DOHH2 (cell line): Measurements from ENCODE around the gene TDP2.
"Not testable (repeated sequence)": the region's sequence is repeated elsewhere in the genome, so short reads cannot be mapped to it uniquely, and the experiment has no call there.

Experiments used
- H3F3A ChIP-seq: fragments of 200-600 bp; sonication (generic), shearing (Covaris generic); 2 replicates; pipeline ENCODE4 v1.6.0; 2016; ENCODE audit warnings: antibody characterized with exemption, mild to moderate bottlenecking; ENCODE audit not compliant: control insufficient read depth, insufficient read depth
- H3K27ac ChIP-seq: fragments of 200-600 bp; sonication (generic); 2 replicates; pipeline ENCODE4 v1.5.1; 2014; ENCODE audit warnings: low read depth, mild to moderate bottlenecking, low read length, moderate library complexity
- H3K27me3 ChIP-seq: fragments of 200-600 bp; sonication (generic); 2 replicates; pipeline ENCODE4 v1.6.1; 2014; ENCODE audit warnings: mild to moderate bottlenecking, low read length, mixed read lengths; ENCODE audit not compliant: control insufficient read depth
- H3K36me3 ChIP-seq: fragments of 200-600 bp; sonication (generic); 2 replicates; pipeline ENCODE4 v1.6.1; 2014; ENCODE audit warnings: mild to moderate bottlenecking, low read length, moderate library complexity, mixed read lengths; ENCODE audit not compliant: control insufficient read depth
- H3K4me1 ChIP-seq: fragments of 200-600 bp; sonication (generic); 2 replicates; pipeline ENCODE4 v1.6.1; 2014; ENCODE audit warnings: mild to moderate bottlenecking, low read length, mixed read lengths; ENCODE audit not compliant: control insufficient read depth
- H3K4me2 ChIP-seq: fragments of 200-600 bp; sonication (generic); 2 replicates; pipeline ENCODE4 v1.6.0; 2014; ENCODE audit warnings: mild to moderate bottlenecking, low read length, moderate library complexity
- H3K4me3 ChIP-seq: fragments of 200-600 bp; sonication (generic); 2 replicates; pipeline ENCODE4 v1.5.1; 2014; ENCODE audit warnings: mild to moderate bottlenecking, low read length, mixed read lengths
- H3K79me2 ChIP-seq: fragments of 200-600 bp; sonication (generic); 2 replicates; pipeline ENCODE4 v1.6.1; 2014; ENCODE audit warnings: mild to moderate bottlenecking, low read length, mixed read lengths; ENCODE audit not compliant: control insufficient read depth
- H3K9me2 ChIP-seq: fragments of 200-600 bp; sonication (generic); replicated peaks from 2 replicates; pipeline ENCODE4 v1.6.1; 2014; ENCODE audit warnings: mild to moderate bottlenecking, low read length, mixed read lengths; ENCODE audit not compliant: control insufficient read depth
- H3K9me3 ChIP-seq: fragments of 200-600 bp; sonication (generic); 2 replicates; pipeline ENCODE4 v1.6.1; 2014; ENCODE audit warnings: antibody characterized with exemption, low read length, mixed read lengths; ENCODE audit not compliant: control insufficient read depth, insufficient read depth
- H4K20me1 ChIP-seq: fragments of 200-600 bp; sonication (generic); 2 replicates; pipeline ENCODE4 v1.6.0; 2014; ENCODE audit warnings: low read depth, mild to moderate bottlenecking, antibody characterized with exemption, low read length, moderate library complexity; ENCODE audit not compliant: control insufficient read depth, insufficient read depth
- EZH2phosphoT487 ChIP-seq: fragments of 200-600 bp; sonication (generic); IDR thresholded peaks from 2 replicates; pipeline ENCODE4 v1.6.1; 2017; ENCODE audit warnings: borderline replicate concordance, mild to moderate bottlenecking, antibody characterized with exemption, low read length, moderate library complexity, mixed read lengths
- TF ChIP-seq, protein P1 (sequence below): fragments of 200-600 bp; sonication (generic); IDR thresholded peaks from one replicate; pipeline ENCODE4 v1.5.1; 2014; ENCODE audit warnings: antibody characterized with exemption, mild to moderate bottlenecking, low read depth, low read length; ENCODE audit not compliant: poor library complexity, severe bottlenecking

Gene TDP2

DNA sequence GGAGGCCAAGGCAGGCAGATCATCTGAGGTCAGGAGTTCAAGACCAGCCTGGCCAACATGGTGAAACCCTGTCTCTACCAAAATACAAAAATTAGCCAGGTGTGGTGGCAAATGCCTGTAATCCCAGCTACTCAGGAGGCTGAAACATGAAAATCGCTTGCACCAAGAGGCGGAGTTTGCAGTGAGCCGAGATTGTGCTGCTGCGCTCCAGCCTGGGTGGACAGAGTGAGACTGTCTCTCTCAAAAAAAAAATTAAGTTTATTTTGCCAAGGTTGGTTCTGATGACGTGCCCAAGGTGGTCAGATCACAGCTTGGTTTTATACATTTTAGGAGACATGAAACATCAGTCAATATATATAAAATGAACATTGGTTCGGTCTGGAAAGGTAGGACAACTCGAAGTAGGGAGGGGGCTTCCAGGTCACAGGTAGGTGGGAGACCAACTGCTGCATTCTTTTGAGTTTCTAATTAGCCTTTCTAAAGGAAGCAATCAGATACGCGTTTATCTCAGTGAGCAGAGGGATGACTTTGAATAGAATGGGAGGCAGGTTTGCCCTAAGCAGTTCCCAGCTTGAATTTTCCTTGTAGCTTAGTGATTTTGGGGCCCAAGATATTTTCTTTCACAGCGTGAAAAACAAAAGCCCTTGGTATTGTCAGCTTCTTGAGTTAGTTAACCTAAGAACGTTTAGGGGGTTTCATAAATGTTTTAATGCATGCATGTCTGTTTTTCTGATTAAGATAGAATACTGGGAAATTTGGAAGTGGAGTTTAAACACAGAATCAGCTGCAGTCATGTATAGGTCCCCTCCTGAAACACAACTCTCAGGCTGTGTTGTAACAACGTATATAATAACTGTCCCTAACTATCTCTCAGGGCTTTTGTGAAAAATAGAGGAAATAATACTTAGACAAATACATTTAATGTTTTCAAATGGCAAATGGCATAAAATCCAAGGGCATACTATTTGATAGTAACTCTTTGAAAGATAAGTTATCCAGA lies 16.9 kb upstream of the TDP2 start:
- Histone ChIP-seq H4K20me1 (no peaks in the 10 kb centered on the region), H3K79me2 (no peaks in the 10 kb centered on the region), H3K4me3 (no peak overlapping the region), H3K27ac (no peak overlapping the region), H3K4me2 (no peak overlapping the region), H3K9me2 (no peaks in the 10 kb centered on the region), H3K27me3 (no peaks in the 10 kb centered on the region), H3K4me1 (no peaks in the 10 kb centered on the region), H3K36me3 (no peaks in the 10 kb centered on the region), H3F3A (no peaks in the 10 kb centered on the region), H3K9me3 (no peaks in the 10 kb centered on the region)
- TF ChIP-seq, protein P1, sequence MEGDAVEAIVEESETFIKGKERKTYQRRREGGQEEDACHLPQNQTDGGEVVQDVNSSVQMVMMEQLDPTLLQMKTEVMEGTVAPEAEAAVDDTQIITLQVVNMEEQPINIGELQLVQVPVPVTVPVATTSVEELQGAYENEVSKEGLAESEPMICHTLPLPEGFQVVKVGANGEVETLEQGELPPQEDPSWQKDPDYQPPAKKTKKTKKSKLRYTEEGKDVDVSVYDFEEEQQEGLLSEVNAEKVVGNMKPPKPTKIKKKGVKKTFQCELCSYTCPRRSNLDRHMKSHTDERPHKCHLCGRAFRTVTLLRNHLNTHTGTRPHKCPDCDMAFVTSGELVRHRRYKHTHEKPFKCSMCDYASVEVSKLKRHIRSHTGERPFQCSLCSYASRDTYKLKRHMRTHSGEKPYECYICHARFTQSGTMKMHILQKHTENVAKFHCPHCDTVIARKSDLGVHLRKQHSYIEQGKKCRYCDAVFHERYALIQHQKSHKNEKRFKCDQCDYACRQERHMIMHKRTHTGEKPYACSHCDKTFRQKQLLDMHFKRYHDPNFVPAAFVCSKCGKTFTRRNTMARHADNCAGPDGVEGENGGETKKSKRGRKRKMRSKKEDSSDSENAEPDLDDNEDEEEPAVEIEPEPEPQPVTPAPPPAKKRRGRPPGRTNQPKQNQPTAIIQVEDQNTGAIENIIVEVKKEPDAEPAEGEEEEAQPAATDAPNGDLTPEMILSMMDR: no peak
- no peak for TF ChIP-seq EZH2phosphoT487

DNA sequence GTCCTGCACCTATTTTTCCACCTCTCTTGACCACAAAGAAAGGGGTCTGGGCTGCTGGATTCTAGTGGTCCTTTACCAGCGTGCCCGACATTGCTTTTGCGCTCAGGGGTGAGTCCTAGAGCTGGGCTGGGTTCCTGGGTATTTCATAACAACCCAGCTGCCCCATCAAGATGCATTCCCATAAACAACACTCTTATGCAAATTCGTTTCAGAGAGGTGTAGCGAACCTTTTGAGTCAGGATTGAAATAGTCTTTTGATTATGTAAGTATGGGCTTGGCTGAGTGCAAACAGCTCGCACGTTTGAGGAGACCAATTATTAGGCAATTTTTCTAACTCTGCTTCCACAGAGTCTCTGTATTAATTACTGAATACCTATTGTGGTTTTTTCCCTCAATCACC lies 13.9 kb upstream of the TDP2 start:
- TF ChIP-seq EZH2phosphoT487: no peak
- TF ChIP-seq, protein P1: no peak
- no peaks in the 10 kb centered on the region for H3K4me1 ChIP-seq
- no peaks in the 10 kb centered on the region for H3K36me3 ChIP-seq
- no peak overlapping the region for H3K27ac ChIP-seq
- no peak overlapping the region for H3K4me3 ChIP-seq
- no peaks in the 10 kb centered on the region for H3K9me2 ChIP-seq
- no peak overlapping the region for H3K4me2 ChIP-seq
- no peaks in the 10 kb centered on the region for H3K79me2 ChIP-seq
- no peaks in the 10 kb centered on the region for H4K20me1 ChIP-seq
- no peaks in the 10 kb centered on the region for H3K27me3 ChIP-seq
- no peaks in the 10 kb centered on the region for H3F3A ChIP-seq
- no peaks in the 10 kb centered on the region for H3K9me3 ChIP-seq

GRCh38 chr6:24678792-24679352 lies 12.2 kb upstream of the TDP2 start:
- not testable (repeated sequence) for H3K79me2 ChIP-seq, H3F3A ChIP-seq, H3K9me2 ChIP-seq, H3K4me1 ChIP-seq, H3K27me3 ChIP-seq, H3K4me2 ChIP-seq, H3K36me3 ChIP-seq, H3K27ac ChIP-seq, H3K9me3 ChIP-seq, H3K4me3 ChIP-seq, H4K20me1 ChIP-seq

DNA sequence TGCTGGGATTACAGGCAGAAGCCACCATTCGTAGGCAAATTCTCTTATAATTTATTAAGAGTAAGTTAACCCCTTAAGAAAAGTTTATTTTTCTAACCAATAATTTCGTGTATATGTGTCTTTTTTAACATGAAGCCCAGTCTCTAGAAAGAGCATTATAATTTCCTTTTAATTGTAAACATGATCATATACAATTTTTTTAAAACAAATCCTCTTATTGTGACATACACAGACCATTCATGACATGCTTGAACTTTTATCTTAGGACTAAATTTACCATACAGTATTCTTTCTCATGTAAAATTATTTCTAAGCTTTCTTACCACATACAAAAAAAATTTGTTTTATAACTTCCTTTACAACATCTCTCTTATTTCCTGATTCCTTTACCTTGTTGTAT lies 6.9 kb upstream of the TDP2 start:
- H3K9me3 ChIP-seq: peaks cover 10% of the 10 kb centered on the region; the same call in 1 of the 2 replicates
- no peak for TF ChIP-seq EZH2phosphoT487
- TF ChIP-seq, protein P1: no peak

More for the DNA sequence above, 6.9 kb upstream of the TDP2 start:
- Histone ChIP-seq H3K9me2 (no peaks in the 10 kb centered on the region), H3K27me3 (no peaks in the 10 kb centered on the region), H3F3A (no peaks in the 10 kb centered on the region), H3K27ac (no peak overlapping the region), H3K4me3 (no peak overlapping the region), H3K4me2 (no peak overlapping the region), H3K36me3 (no peaks in the 10 kb centered on the region), H3K79me2 (no peaks in the 10 kb centered on the region), H4K20me1 (no peaks in the 10 kb centered on the region), H3K4me1 (no peaks in the 10 kb centered on the region)
